NCI-H2227 treated with DMSO at 0.1 percent for 48 hours (cell line): ENCODE results near the gene LGALS7.

Experiments used
- DNase-seq: peaks from one replicate; lab custom pipeline; 2025; lab: John Stamatoyannopoulos, UW

The LGALS7 gene

GRCh38 chr19:38739440-38740256 is 33.7 kb downstream of the LGALS7 start:
- no peak for DNase-seq

GRCh38 chr19:38737921-38738737 is 35.2 kb downstream of the LGALS7 start:
- DNase-seq, result no peak

DNA sequence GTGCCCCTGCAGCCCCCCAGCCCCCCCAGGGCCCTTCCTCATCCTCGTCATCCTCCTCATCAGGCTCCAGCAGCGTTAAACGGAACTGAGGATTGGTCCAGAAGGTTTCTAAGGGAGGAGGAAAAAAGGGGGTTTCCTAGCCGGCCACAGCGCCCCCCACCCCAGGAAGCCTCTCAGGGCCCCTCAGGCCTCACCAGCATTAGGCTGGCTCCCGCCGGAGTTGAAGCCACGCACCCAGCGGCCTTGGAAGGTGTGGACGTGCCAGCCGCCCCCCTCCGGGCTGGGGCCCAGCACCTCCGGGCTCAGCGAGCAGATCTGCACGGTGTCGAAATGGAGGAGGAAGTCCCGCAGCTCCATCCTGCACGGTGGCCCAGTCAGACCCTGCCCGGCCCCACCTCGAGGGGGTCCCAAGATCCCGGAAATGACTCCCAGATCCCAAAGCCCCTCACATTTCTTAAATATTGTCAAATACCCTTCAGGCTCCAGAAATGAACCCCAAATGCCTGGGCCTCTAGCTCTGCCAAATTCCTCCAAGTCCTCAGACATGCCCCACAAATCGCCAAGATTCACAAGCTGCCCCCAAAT is 35.9 kb downstream of the LGALS7 start:
- DNase-seq, result no peak

DNA sequence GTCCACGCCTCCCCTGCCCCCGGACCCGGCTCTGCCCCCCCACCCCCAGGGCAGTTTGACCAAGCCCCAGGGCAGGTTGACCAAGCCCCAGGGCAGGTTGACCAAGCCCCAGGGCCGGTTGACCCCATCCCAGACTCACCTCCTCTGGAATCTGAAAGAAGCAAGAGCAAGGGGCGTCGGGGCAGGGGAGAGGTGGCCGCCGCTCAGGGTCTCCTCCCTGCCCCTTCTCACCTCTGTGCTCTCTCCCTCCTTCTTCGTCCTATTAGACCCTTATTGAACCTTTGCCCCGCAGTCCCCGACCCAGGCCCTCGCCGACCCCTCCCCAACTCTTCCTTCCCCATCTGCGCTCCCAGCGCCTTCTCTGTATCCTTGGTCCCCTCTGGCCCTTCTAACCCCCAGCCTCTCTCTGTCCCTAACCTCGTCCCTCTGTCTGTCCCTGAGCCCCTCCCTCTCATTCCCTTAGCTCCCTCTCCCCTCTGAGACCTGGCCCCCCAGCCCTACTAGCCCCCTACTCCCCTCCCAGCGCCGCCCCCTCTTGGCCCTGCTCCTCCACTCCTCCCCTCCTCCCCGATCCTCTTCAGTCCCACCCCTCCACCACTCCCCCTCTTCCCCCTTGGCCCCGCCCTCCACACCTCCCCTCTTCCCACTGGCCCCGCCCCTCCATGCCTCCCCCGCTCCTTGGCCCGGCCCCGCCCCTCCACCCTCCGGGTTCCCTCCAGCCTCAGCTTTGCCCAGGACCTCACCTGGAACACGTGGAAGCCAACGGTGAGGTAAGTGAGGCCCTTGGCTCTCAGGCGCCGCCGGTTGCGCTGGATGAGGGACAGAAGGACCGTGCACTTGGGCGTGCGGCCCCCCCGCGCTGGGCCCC is 36.7 kb downstream of the LGALS7 start:
- DNase-seq, result peak; percentile 75

GRCh38 chr19:38736036-38736412 is 37.3 kb downstream of the LGALS7 start:
- peak; percentile 68 for DNase-seq

DNA sequence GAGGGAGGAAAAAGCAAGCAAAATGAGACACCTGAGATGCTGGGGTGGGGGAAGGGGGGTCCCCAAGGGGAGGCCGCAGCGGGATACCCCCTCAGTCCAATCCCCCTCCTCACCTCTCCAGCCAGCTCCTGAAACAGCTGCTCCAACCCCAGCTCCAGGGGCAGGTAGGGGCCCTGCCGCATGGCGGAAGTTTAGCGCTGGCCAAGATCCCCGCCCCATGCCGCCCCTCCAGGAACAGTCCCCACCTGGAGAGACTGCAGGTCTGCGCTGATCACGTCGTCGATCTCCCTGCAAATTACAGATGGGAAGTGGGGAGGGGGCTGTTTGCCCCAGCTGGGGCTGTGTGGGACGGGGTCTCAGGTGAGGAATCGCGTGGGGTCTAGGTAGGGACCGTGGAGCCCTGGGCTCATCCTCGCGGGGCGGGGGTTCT is 38.0 kb downstream of the LGALS7 start:
- peak; percentile 86 for DNase-seq

DNA sequence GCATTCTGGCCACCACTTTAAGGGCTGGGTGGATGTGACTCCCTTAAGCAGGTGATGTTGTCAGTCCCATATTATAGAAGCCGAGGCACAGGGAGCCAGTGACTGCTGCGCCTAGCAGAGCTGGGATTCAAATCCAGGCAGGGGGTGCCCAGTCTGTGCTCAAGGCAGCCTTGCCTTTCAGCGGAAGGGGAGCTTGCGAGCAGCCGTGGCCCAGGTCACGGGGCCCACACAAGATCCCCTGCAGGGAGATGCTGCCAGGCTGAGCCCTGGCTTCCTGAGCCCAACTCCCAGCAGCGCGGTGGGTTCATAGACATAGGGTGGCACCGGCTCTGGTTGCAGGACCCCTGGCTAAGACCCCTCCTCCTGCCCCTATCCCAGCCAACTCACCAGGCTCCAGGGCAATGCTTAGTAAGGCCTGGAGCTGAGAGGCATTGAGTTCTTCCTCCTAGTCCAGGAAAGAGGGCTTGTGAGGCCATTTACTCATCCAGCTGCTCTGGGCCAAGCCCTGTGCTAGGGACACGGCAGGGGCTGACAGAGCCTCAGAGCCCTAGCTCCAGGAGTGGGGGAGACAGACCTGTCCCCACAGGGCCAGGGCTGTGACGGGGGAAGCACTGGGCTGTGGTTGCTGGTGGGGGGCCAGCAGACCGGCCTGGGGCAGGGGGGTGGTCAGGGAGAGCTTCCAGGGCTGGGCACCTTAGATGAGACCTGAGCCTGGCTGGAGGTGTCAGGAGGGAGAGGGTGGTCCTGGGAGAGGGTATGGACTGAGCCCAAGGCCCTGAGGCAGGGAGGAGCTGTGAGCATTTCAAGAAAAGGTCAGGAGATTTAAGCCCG is 38.7 kb downstream of the LGALS7 start:
- peak; percentile 44 for DNase-seq

GRCh38 chr19:38734176-38734425 is 39.2 kb downstream of the LGALS7 start:
- DNase-seq, result no peak

DNA sequence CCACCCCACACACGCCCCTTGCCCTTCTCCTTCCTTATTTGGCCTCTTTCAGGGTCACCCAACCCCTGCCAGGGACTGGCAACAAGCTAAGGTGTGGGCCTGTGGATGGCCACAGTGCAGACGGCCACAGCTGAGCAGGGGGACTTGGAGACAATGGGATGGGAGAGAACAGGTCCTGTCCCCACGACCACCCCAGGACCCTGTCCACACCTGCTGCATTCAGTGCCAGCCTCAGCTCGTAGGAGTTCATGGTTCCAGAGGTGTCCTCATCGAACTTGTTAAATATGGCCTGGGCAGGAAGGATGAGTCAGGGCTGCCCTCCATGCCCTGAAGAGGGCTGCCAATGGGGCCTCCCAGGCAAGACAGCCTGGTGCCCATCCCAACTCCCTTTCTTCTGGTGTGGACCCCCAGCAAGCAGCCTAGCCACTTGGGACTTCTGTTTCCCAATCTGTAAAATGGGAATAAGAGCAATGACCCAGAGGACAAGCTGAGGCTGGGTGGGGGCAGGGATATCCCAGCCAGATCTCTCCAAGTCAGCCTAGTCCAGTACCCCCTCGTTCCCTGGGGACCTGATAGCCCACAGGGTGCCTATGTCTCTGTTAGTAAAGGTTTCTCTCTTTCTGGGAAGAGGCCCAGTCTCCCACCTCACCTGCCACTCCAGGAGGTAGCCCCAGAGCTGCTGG is 39.7 kb downstream of the LGALS7 start:
- no peak for DNase-seq

- DNase-seq, result no peak
Measured at GRCh38 chr19:38733241-38733492, 40.1 kb downstream of the LGALS7 start.

DNA sequence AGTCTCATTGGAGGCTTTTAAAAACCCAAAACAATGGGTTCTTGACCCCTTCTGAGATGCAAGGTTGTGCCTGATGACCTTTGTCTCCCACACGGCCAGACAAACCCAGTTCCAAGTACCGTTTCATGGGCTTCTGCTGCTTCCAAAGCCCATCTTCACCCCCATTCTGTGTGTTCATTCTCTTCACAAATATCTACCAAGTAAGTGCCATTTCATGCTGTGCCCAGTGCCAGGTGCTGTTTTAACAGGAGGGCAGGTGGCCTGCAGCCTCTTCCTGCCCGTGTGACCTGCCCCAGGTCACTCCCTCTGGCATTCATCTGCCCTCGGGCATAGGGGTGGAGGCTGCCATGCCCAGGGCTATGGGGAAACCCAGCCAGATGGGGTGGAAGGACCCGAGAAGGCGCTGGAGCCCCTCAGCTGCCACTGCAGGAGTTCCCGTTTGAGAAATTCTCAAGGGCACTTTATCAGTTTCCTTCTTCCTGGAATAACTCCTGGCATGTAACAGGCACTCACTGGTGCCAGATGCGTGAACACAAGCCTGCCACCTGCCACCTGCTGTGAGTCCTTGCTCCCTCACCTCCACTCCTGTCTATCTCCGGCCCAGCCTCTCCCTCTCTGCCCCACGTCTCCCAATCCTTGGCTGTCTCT is 41.5 kb downstream of the LGALS7 start:
- no peak for DNase-seq

- DNase-seq, result no peak
Measured at GRCh38 chr19:38730731-38731589, 42.4 kb downstream of the LGALS7 start.

- no peak for DNase-seq
Measured at GRCh38 chr19:38730470-38730730, 42.9 kb downstream of the LGALS7 start.

DNA sequence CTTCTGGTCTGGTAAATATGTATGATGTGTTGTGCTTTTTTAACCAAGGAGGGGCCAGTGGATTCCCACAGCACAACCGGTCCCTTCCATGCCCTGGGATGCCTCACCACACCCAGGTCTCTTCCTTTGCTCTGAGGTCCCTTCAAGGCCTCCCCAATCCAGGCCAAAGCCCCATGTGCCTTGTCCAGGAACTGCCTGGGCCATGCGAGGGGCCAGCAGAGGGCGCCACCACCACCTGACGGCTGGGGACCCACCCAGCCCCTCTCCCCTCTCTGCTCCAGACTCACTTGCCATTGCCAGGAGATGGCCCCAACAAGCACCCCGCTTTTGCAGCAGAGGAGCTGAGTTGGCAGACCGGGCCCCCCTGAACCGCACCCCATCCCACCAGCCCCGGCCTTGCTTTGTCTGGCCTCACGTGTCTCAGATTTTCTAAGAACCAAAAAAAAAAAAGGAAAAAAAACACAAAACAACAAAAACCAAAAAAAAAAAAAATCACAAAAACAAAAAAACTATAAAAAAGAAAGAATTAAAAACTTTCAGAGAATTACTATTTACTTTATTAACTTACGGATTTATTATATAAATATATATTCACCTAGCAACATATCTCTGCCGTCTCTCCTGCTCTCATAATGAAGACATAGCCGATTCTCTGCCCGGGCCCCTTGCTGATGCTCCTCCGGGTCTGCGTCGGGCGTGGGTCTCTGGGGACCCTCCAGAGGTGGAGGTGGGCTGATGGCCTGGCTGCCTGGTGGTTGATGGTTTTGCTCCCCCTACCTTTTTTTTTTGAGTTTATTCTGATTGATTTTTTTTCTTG is 43.5 kb downstream of the LGALS7 start:
- DNase-seq, result peak; percentile 72

GRCh38 chr19:38728752-38729541 is 44.4 kb downstream of the LGALS7 start:
- no peak for DNase-seq

DNA sequence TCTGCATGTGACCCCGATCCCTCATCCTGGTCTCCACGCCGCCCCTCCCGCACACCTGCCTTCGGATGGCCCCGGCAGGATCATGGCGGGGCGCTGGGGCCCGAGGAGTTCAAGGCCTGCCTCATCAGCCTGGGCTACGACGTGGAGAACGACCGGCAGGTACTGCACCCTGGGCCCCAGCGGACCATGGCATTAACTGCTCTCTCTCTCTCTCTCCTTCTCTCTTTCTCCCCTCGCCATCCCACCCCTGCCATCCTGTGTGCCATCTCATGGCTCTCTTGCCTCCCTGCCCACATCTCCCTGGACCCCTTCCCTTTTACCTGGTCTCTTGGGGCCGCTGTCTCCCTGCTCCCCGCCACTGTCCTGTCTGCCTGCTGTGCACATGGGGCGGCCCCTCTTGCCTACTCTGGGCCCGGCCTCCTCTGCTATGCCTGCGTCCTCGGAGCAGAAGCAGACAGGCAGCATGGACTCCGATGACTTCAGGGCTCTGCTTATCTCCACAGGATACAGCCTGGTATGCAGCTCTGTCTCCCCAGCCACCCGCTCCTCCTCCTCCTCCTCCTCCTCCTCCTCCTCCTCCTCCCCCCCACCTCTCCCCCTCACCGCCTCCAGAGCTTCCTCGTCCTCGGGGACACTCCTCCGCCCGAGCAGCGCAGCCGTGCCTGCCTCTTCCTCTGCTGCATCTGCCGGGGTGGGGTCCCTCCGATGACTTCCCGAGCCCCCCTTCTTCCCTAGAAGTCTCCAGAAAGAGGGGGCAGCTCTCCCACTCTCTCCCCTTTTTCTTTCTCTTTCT is 45.3 kb downstream of the LGALS7 start:
- DNase-seq, result no peak

DNA sequence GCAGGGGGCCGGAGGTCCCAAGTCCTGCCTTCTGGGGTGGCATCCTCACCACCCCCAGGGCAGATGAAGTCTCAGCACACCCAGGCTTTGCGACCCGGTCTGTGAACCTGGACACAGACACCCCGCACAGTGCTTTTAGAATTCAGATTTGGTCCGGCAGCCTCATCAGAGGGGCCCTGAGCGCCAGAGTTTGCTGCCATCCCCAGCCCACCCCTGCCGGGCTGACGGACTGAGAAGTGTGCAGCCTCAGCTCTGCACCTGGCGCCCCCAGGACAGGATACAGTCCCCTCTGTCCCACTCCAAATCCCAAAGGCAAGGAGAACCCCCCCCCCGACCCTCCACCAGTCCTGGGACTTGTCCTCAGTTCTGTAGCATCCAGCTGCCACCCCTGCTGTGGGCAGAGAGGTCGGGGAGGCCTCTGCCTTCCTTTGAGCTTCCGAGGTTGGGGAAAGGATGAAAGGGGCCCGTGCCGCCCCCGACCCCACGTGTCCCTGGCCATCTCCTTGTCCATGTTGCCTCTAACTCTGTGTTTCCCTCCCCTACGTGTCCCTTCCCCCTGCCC is 45.9 kb downstream of the LGALS7 start:
- no peak for DNase-seq
